Prostate gland (tissue), 2 donors: ENCODE results near the gene CRY1. TPM values are rescaled to one million over a fixed set of nuclear protein-coding genes. Genes with fewer than 3 reads are reported as not detected.
"Not testable (repeated sequence)": the region's sequence is repeated elsewhere in the genome, so short reads cannot be mapped to it uniquely, and the experiment has no call there.

Source experiments
- DNase-seq: peaks from one replicate; pipeline ENCODE4 v3.0.0-alpha.2; 2019; ENCODE audit warnings: low spot score
- H3K27ac ChIP-seq, 2 donors: fragments of 200-600 bp; sonication (generic); 2 replicates each; pipeline ENCODE4 v1.5.1; 2017 to 2019
- H3K27me3 ChIP-seq: fragments of 200-600 bp; sonication (generic); replicated peaks from 2 replicates; pipeline ENCODE4 v1.5.1; 2019; ENCODE audit not compliant: insufficient read depth
- H3K36me3 ChIP-seq, 2 donors: fragments of 200-600 bp; sonication (generic); 1 replicate in 1 of 2; 2 replicates in 1 of 2; pipeline versions ENCODE4 v1.5.1 to v1.8.1; 2017 to 2019
- H3K4me1 ChIP-seq: fragments of 200-600 bp; sonication (generic); replicated peaks from 2 replicates; pipeline ENCODE4 v1.5.1; 2019
- H3K4me3 ChIP-seq, 2 donors: fragments of 200-600 bp; sonication (generic); 2 replicates each; pipeline ENCODE4 v1.5.1; 2017 to 2019
- H3K9me3 ChIP-seq: fragments of 200-600 bp; sonication (generic); 2 replicates; pipeline ENCODE4 v1.5.1; 2017
- POLR2A ChIP-seq: fragments of 450-650 bp; IDR thresholded peaks from one replicate; pipeline ENCODE4 v1.6.1; 2016; ENCODE audit warnings: antibody characterized with exemption, mild to moderate bottlenecking
- POLR2AphosphoS5 ChIP-seq: sonication (generic); formaldehyde crosslinking; IDR thresholded peaks from one replicate; pipeline ENCODE4 v1.6.1; 2017; ENCODE audit warnings: antibody characterized with exemption
- WGBS: methylation state at CpG from one replicate; pipeline ENCODE4 v1.1.5; 2018; 5-methylcytosine and 5-hydroxymethylcytosine counted together
- intact Hi-C: fragments of 100-400 bp; cut with DNase I; formaldehyde crosslinking; loops from one replicate; pipeline ENCODE4 v1.14.2; 2022
- total RNA-seq, 2 donors: library from RNA; depleted of rRNA; stranded (reverse); fragments of >200 nt; gene quantifications; one replicate each; pipeline ENCODE4 v1.1.0, GENCODE V29; 2016
- TF ChIP-seq, protein P1 (sequence below), 4 experiments: fragments of 200-600 bp in 2 of 4; fragments of 450-650 bp in 2 of 4; sonication (generic) in 2 of 4; IDR thresholded peaks; 1 replicate in 3 of 4; 2 replicates in 1 of 4; pipeline ENCODE4 v1.5.1; 2016 to 2019; ENCODE audit warnings: antibody characterized with exemption in 4 of 4, mild to moderate bottlenecking in 2 of 4, moderate library complexity in 2 of 4

CRY1 gene
- total RNA-seq, 2 donors from 2014 or later = 15.7 to 35.2 TPM

DNA sequence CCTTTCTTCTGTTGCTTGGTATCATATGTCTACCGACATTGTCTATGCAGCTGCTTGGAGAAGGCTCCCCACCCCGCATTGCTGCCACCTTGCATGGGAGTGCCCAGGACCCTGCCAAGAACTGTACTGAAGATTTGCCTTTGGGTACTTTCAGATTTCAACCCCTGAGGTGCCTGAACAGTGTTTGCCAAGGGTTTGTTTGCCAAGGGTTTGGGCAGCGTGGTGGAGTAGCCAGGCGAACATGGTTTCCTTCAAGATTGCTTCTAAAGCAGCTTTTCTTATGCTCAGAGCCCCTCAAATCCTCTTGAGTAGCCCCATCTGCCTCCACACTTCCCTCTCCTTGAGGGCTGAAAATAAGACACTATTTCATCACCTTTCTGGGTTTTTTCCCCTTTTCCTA lies 25.3 kb upstream of the CRY1 start:
- H3K36me3 ChIP-seq = no peaks in the 10 kb centered on the region
- WGBS = 73% methylated on average over 4 of the region's 4 CpGs
- TF ChIP-seq POLR2AphosphoS5 = no peak
- no peak for TF ChIP-seq POLR2A

DNA sequence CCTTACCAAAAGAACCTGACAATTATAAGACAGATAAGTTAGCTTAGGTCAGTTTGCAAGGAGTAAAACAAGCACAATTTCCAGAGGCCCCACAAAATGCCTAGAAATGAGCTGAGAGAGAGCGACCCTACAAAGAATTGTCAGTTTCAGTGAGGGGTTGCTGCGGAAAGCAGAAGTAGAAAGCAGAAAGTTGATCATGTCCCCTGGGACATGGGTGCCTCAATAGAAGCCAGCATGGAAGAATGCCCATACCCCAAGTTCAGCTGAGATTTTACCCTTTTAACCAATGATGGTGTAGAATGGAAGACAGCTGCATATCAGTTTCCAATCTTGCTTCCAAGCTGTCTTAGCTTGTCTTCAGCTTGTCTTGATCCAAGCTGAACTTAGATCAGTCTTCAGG lies 21.8 kb upstream of the CRY1 start:
- no peak for DNase-seq
- H3K9me3 ChIP-seq = no peaks in the 10 kb centered on the region
- TF ChIP-seq POLR2AphosphoS5 (no peak), POLR2A (no peak)
- TF ChIP-seq, protein P1, sequence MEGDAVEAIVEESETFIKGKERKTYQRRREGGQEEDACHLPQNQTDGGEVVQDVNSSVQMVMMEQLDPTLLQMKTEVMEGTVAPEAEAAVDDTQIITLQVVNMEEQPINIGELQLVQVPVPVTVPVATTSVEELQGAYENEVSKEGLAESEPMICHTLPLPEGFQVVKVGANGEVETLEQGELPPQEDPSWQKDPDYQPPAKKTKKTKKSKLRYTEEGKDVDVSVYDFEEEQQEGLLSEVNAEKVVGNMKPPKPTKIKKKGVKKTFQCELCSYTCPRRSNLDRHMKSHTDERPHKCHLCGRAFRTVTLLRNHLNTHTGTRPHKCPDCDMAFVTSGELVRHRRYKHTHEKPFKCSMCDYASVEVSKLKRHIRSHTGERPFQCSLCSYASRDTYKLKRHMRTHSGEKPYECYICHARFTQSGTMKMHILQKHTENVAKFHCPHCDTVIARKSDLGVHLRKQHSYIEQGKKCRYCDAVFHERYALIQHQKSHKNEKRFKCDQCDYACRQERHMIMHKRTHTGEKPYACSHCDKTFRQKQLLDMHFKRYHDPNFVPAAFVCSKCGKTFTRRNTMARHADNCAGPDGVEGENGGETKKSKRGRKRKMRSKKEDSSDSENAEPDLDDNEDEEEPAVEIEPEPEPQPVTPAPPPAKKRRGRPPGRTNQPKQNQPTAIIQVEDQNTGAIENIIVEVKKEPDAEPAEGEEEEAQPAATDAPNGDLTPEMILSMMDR (IDR thresholded peaks at IDR 0.05) = no peak
- no peak overlapping the region for H3K4me3 ChIP-seq
- no peaks in the 10 kb centered on the region for H3K4me1 ChIP-seq
- WGBS = 89% methylated on average over 2 of the region's 2 CpGs
- H3K27me3 ChIP-seq = no peaks in the 10 kb centered on the region
- no peaks in the 10 kb centered on the region for H3K36me3 ChIP-seq
- intact Hi-C loops = no loop called here
- H3K27ac ChIP-seq = no peak overlapping the region

More for the DNA sequence above, 25.3 kb upstream of the CRY1 start:
- Histone ChIP-seq H3K4me3 (no peak overlapping the region), H3K27ac (no peak overlapping the region), H3K27me3 (no peaks in the 10 kb centered on the region), H3K9me3 (no peaks in the 10 kb centered on the region), H3K4me1 (no peaks in the 10 kb centered on the region)
- intact Hi-C loops = no loop called here
- no peak for DNase-seq

DNA sequence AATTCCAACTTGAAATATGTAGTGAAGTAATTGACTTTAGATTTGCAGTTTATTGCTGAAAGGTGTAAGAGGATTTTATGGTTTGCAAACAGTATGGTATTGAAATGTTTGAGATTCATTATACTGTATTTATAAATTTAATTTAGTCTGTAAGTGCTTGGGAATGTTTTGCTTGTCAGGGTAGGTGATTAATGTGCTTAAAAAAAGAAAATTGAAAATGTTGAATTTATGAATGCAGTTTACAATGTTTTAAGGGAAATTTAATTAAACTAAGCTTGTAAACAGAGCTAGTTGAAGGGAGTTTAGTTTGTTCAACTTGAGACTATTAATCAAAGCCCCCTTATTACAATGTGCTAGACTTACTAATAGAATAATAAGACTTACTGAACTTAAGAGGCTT lies 18.0 kb upstream of the CRY1 start:
- Histone ChIP-seq H3K27ac (no peak overlapping the region), H3K9me3 (no peaks in the 10 kb centered on the region), H3K4me1 (no peaks in the 10 kb centered on the region), H3K27me3 (no peaks in the 10 kb centered on the region), H3K36me3 (no peaks in the 10 kb centered on the region), H3K4me3 (no peak overlapping the region)
- intact Hi-C loops = no loop called here
- no peak for DNase-seq
- TF ChIP-seq POLR2A = no peak
- TF ChIP-seq, protein P1 (IDR thresholded peaks at IDR 0.05) = no peak
- no peak for TF ChIP-seq POLR2AphosphoS5

DNA sequence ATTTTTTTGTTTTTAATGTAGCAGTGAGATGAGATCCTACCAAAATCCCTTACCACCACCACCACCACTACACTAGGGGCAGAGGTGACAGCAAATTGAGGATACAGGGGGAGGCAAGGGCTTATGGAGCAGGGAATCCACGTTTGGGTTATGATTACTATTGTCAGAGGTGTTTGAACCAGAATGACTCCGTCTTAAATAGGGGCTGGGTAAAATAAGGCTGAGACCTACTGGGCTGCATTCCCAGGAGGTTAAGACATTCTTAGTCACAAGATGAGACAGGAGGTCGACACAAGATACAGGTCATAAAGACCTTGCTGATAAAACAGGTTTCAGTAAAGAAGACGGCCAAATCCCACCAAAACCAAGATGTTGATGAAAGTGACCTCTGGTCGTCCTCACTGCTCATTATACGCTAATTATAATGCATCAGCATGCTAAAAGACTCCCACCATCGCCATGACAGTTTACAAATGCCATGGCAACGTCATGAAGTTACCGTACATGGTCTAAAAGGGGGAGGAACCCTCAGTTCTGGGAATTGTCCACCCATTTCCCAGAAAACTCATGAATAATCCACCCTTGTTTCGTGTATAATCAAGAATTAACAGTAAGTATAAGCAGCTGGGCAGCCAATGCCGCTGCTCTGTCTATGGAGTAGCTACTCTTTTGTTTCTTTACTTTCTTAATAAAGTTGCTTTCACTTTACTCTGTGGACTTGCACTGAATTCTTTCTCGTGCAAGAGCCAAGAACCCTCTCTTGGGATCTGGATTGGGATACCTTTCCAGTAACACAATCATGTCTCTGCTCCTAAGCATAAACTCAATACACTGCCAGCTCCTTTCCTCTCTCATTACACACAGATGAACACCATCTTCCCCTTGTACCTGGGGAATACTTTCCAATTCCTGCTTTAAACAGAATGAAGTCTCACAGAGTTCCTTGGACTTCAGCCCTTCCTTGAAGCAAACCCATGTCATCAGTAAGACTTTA lies 16.7 kb upstream of the CRY1 start:
- 74% methylated on average over 12 of the region's 12 CpGs for WGBS
- Histone ChIP-seq H3K4me1 (no peaks in the 10 kb centered on the region), H3K36me3 (no peaks in the 10 kb centered on the region), H3K27me3 (no peaks in the 10 kb centered on the region), H3K27ac (no peak overlapping the region), H3K9me3 (no peaks in the 10 kb centered on the region), H3K4me3 (no peak overlapping the region)
- TF ChIP-seq POLR2AphosphoS5 = no peak
- TF ChIP-seq, protein P1 (IDR thresholded peaks at IDR 0.05) = no peak
- TF ChIP-seq POLR2A = no peak
- intact Hi-C loops = loop anchor here (10.0 kb wide), 1 partner anchor 725 kb away; no protein-coding TSS in a partner anchor
- DNase-seq = no peak

DNA sequence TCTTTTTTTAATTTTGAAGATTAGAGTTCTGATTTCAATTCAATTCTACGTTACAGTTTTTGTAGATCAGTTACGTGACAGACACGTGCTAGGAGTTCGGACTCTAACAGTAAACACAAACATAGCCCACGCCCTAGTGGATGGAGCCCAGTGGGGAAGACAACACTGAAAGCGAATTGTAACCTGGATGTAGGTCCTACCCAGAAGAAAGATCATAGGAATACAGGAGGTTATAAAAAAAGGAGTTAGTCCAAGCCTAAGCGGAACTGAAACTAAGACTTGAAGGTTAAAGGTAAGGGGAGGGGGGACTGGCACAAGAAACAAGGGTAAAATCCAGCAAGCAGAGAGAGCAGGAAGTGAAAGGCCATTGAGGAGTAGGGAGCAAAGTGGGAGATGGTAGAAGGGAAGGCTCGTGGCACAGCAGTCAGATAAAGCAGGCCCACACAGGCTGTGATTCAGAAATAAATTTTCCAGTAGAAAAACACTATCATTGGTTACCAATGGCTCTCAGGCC lies 15.7 kb upstream of the CRY1 start:
- no peak for DNase-seq
- WGBS = 93% methylated on average over 8 of the region's 8 CpGs
- Histone ChIP-seq H3K27me3 (no peaks in the 10 kb centered on the region), H3K27ac (no peak overlapping the region), H3K36me3 (no peaks in the 10 kb centered on the region), H3K4me3 (no peak overlapping the region), H3K9me3 (no peaks in the 10 kb centered on the region), H3K4me1 (no peaks in the 10 kb centered on the region)
- intact Hi-C loops = loop anchor here (10.0 kb wide), 1 partner anchor 724 kb away; no protein-coding TSS in a partner anchor
- TF ChIP-seq POLR2A (no peak), POLR2AphosphoS5 (no peak)
- TF ChIP-seq, protein P1 (IDR thresholded peaks at IDR 0.05) = no peak

DNA sequence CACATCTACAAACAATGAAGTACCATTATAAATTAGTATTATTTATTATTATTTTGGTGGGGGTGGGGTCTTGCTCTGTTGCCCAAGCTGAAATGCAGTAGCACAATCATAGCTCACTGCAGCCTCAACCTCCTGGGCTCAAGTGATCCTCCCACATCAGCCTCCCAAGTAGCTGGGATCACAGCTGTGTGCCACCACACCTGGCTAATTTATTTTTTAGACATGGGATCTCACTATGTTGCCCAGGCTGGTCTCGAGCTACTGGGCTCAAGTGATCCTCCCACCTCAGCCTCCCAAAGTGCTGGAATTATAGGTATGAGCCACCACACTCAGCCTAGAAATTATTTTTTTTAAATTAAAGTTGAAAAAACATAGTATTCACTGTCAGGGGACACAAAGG lies 15.0 kb upstream of the CRY1 start:
- not testable (repeated sequence) for DNase-seq, H3K27me3 ChIP-seq, H3K27ac ChIP-seq, H3K36me3 ChIP-seq, H3K4me1 ChIP-seq, H3K4me3 ChIP-seq, H3K9me3 ChIP-seq
- intact Hi-C loops = loop anchor here (10.0 kb wide), 1 partner anchor 724 kb away; no protein-coding TSS in a partner anchor
- 82% methylated on average over 1 of the region's 1 CpG for WGBS
